IPS-15b (cell line): Measurements from ENCODE around the gene SAE1.

ENCODE experiments used
- H3K27me3 ChIP-seq: one replicate; pipeline ENCODE4 v1.6.1; 2013; ENCODE audit warnings: low read length; ENCODE audit not compliant: control insufficient read depth, insufficient read depth
- H3K36me3 ChIP-seq: one replicate; pipeline ENCODE4 v1.6.1; 2013; ENCODE audit warnings: low read length; ENCODE audit not compliant: control insufficient read depth, insufficient read depth
- H3K4me1 ChIP-seq: one replicate; pipeline ENCODE4 v1.6.1; 2013; ENCODE audit warnings: mild to moderate bottlenecking, low read length; ENCODE audit not compliant: control insufficient read depth, insufficient read depth
- H3K4me3 ChIP-seq: one replicate; pipeline ENCODE4 v1.5.1; 2013; ENCODE audit warnings: low read depth, low read length
- H3K9ac ChIP-seq: one replicate; pipeline ENCODE4 v1.6.1; 2013; ENCODE audit warnings: low read depth, mild to moderate bottlenecking, low read length
- H3K9me3 ChIP-seq: one replicate; pipeline ENCODE4 v1.6.1; 2013; ENCODE audit warnings: mild to moderate bottlenecking, low read length; ENCODE audit not compliant: control insufficient read depth, insufficient read depth

The SAE1 gene

DNA sequence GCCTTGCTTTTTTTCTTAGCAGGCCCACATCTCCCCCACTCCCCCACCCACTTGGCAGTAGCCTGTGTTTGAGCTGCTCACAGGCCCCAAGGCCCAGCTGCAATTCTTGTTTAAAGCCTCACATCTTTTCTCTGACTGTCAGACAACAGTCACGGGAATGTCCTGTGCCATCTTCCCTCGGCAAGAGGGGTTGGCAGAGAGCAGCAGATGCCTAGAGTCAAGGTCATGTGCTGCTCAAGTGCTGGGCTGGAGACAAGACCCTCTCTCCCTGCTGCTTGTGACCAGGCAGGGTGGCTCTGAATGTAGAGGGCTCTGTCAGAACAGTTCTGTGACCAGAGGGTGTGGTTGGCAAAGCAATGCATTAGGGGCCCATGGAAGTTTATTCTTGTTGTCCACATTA is 53.0 kb downstream of the SAE1 start:
- no peak overlapping the region for H3K9ac ChIP-seq
- H3K4me3 ChIP-seq = no peak overlapping the region
- H3K9me3 ChIP-seq = no peaks in the 10 kb centered on the region
- no peaks in the 10 kb centered on the region for H3K27me3 ChIP-seq
- peaks cover 30% of the 10 kb centered on the region for H3K36me3 ChIP-seq
- no peaks in the 10 kb centered on the region for H3K4me1 ChIP-seq

DNA sequence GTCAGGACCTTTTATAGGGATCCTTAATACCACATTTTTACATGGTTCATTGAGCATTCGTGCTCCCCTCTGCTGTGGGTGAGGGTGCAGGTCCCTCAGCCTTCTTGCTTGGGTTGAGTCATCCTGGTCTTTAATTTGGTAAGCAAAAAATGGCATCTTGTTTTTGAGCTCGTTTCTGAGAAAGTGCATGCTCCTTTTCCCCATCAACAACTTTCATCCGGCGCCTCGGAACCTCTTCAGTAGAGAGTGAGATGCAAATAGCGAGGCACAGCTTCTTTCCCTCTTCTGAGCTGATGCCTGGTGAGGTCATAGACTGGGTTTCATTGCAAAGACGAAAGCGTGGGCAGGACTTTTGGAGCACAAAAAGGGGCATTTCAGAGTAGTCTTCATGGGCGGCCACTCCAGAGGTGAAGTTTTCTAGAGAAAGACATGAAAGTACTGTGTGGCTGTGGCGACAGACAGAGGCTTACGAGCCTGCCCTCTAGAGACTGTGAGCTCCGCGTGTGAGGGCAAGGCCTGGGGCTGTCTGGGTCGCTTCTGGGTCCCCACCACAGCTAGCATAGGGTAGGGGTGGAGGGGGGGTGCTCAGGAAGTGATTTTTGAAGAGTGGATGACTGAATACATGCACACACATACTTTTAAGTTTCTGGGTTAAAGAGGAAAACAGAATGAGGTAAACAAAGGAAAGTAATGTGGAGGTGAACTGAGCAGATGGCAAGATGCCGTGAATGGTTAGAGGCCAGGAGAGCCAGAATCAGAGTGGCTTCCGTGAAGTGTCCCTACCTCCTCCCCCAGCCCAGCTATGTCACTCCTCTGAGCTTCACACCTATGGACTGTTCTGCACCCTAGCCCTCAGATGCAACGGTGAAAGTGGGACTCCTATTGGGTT is 56.1 kb downstream of the SAE1 start:
- H3K4me1 ChIP-seq = no peaks in the 10 kb centered on the region
- no peak overlapping the region for H3K4me3 ChIP-seq
- no peaks in the 10 kb centered on the region for H3K27me3 ChIP-seq
- H3K9me3 ChIP-seq = no peaks in the 10 kb centered on the region
- no peak overlapping the region for H3K9ac ChIP-seq
- peaks cover 39% of the 10 kb centered on the region for H3K36me3 ChIP-seq

DNA sequence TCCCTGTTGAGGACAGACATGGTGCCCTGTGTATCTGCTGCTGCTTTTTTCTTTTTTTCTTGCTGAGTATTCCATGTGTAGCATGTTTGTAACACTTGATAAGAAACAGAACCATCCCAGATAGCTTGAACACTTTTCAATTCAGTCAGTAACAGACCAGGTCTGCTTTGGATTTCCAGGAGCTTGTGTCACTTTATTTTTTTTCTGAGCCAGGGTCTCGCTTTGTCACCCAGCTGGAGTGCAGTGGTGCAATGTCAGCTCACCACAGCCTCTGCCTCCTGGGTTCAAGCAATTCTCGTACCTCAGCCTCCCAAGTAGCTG is 56.7 kb downstream of the SAE1 start:
- no peaks in the 10 kb centered on the region for H3K27me3 ChIP-seq
- H3K9me3 ChIP-seq = no peaks in the 10 kb centered on the region
- H3K9ac ChIP-seq = no peak overlapping the region
- no peak overlapping the region for H3K4me3 ChIP-seq
- H3K36me3 ChIP-seq = peaks cover 33% of the 10 kb centered on the region
- H3K4me1 ChIP-seq = no peaks in the 10 kb centered on the region

DNA sequence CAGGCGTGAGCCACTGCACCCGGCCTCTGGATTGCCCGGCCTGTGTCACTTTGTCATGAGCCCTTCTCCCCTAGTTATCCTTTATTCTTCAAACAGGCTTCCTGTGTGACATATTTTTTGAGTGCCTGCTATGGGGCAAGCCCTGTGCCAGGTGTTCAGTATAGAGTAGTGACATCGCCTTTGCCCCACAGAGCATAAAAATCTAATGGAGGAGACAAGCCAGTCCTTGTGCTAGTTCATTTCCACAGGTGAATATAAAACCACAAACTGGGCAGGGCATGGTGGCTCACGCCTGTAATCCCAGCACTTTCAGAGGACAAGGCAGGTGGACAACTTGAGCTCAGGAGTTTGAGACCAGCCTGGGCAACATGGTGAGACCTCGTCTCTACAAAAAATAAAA is 57.2 kb downstream of the SAE1 start:
- H3K4me3 ChIP-seq = no peak overlapping the region
- no peaks in the 10 kb centered on the region for H3K27me3 ChIP-seq
- H3K9me3 ChIP-seq = no peaks in the 10 kb centered on the region
- no peak overlapping the region for H3K9ac ChIP-seq
- no peaks in the 10 kb centered on the region for H3K4me1 ChIP-seq
- H3K36me3 ChIP-seq = peaks cover 29% of the 10 kb centered on the region

DNA sequence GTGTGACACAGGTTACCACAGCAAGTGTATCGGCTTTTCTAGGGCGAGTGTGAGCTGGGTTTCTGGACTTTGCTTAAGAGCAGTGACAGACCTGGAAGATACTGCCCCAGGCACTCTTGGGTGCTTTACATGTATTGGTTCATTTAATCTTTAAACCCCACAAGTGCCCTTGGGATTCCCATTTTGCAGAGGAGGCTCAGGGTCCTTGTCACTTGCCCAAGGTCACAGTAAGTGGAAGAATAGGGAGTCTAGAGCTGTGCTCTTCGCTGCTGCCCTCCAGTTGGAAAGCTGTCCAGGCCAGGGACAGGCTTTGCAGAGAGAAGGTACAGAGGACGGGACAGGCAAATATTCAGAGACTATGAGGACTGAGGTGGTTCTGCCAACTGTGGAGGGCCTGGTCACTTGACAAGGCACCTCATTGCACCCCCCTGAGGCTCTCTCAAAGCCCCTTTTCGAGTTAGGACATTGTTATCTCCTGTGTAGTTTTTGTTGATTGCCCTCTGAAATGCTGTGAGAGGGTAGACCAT is 57.9 kb downstream of the SAE1 start:
- H3K4me1 ChIP-seq = no peaks in the 10 kb centered on the region
- H3K4me3 ChIP-seq = no peak overlapping the region
- H3K9me3 ChIP-seq = no peaks in the 10 kb centered on the region
- no peaks in the 10 kb centered on the region for H3K27me3 ChIP-seq
- no peak overlapping the region for H3K9ac ChIP-seq
- H3K36me3 ChIP-seq = peaks cover 28% of the 10 kb centered on the region

DNA sequence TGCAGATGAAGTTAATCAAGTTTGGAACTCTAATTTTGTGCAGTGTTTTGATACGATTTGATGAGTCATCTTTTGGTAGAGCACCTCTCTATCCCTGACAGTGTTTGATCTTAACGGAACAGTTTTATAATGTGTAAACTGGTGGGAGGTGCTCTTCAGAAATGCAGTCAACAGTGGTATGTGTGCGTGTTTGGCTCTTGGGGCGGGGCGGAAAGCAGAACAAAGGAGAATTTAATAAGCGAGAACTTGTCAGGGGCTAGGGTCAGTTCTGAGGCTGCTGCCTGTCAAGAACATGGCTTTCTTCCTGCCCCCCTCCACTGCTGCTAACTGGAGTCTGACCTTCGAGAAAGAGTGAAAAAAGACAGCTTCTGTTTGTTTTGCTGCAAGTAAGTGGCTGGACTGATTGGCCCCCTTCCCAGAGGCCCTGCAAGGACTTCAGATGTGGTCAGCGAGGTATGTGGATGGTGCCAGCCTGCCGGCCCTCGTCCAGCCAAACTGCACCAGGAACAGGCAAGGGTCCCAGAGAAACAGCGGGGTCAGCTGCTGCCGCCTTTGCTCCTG is 59.6 kb downstream of the SAE1 start:
- no peaks in the 10 kb centered on the region for H3K4me1 ChIP-seq
- H3K9ac ChIP-seq = no peak overlapping the region
- H3K27me3 ChIP-seq = no peaks in the 10 kb centered on the region
- H3K9me3 ChIP-seq = no peaks in the 10 kb centered on the region
- H3K36me3 ChIP-seq = peaks cover 25% of the 10 kb centered on the region
- H3K4me3 ChIP-seq = no peak overlapping the region

DNA sequence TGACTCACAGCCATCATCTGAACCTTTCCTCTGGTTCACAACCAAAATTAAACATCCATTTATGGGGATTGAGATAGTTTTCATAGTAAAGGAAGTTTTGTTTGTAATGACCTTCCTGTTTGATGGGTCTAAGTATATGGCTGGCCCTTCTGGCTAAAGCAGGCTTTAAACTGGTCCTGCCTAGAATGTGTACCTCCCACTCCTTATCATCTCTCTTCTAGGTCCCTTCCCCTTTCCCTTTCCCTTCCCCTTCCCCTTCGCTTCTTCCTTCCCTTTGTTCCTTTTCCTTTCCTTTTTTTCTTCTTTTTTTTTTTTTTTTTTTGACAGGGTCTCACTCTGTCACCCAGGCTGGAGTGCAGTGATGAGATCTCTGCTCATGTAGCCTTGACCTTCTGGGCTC is 64.8 kb downstream of the SAE1 start:
- Histone ChIP-seq H3K9me3 (no peaks in the 10 kb centered on the region), H3K4me1 (no peaks in the 10 kb centered on the region), H3K36me3 (peaks cover 41% of the 10 kb centered on the region), H3K27me3 (no peaks in the 10 kb centered on the region), H3K9ac (no peak overlapping the region), H3K4me3 (no peak overlapping the region)

DNA sequence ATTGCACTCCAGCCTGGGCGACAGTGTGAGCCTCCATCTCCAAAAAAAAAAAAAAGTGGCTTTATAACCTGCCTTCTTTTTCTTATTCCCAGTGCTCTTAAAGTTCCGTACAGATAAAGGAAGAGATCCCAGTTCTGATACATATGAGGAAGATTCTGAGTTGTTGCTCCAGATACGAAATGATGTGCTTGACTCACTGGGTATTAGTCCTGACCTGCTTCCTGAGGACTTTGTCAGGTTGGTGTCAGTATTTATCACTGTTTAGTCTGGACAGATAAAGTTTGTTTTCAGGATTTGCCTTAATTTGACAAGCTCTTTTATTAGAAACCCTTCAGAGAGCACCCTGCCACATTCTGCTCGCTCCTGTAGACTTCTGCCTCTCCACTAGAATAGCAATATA is 66.5 kb downstream of the SAE1 start:
- no peak overlapping the region for H3K4me3 ChIP-seq

DNA sequence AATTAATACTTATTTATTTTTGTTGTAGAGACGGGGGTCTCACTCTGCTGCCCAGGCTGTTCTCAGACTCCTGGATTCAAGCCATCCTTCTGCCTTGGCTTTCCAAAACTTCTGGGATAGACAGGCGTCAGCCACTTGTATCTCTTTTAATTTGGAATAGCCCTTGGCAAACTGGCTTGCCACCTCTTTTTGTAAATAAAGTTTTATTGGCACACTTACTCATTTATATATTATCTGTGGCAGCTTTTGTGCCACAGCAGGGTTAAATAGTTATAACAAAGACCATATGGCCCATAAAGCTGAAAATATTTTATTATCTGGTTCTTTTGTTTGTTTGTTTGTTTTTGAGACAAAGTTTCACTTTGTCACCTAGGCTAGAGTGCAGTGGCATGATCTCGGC is 69.9 kb downstream of the SAE1 start:
- no peak overlapping the region for H3K4me3 ChIP-seq
- H3K9ac ChIP-seq = no peak overlapping the region
- H3K27me3 ChIP-seq = no peaks in the 10 kb centered on the region
- peaks cover 65% of the 10 kb centered on the region for H3K36me3 ChIP-seq
- no peaks in the 10 kb centered on the region for H3K9me3 ChIP-seq
- no peaks in the 10 kb centered on the region for H3K4me1 ChIP-seq

More for the DNA sequence above, 66.5 kb downstream of the SAE1 start:
- H3K9me3 ChIP-seq = no peaks in the 10 kb centered on the region
- no peak overlapping the region for H3K9ac ChIP-seq
- no peaks in the 10 kb centered on the region for H3K4me1 ChIP-seq
- no peaks in the 10 kb centered on the region for H3K27me3 ChIP-seq
- H3K36me3 ChIP-seq = peaks cover 39% of the 10 kb centered on the region

DNA sequence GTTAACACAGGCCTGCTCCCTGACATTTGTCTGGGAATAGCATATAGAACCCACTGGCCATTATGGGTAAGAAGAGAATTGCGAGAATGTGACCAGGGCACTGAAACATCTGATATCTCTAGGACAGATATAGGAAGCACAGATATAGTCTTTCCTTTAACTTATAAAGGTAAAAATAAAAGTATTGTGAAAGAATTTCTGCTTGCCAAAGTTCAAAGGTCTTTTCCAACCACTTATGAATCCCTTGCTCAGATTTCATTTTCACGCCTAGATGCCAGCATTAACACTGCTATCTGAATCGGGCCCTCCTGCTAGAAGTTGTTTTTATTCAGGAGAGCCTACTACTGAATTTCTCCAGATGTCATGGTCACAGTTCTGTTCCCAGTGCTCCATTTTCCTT is 72.6 kb downstream of the SAE1 start:
- Histone ChIP-seq H3K9ac (no peak overlapping the region), H3K36me3 (peaks cover 72% of the 10 kb centered on the region), H3K27me3 (no peaks in the 10 kb centered on the region), H3K4me1 (no peaks in the 10 kb centered on the region), H3K4me3 (no peak overlapping the region), H3K9me3 (no peaks in the 10 kb centered on the region)

DNA sequence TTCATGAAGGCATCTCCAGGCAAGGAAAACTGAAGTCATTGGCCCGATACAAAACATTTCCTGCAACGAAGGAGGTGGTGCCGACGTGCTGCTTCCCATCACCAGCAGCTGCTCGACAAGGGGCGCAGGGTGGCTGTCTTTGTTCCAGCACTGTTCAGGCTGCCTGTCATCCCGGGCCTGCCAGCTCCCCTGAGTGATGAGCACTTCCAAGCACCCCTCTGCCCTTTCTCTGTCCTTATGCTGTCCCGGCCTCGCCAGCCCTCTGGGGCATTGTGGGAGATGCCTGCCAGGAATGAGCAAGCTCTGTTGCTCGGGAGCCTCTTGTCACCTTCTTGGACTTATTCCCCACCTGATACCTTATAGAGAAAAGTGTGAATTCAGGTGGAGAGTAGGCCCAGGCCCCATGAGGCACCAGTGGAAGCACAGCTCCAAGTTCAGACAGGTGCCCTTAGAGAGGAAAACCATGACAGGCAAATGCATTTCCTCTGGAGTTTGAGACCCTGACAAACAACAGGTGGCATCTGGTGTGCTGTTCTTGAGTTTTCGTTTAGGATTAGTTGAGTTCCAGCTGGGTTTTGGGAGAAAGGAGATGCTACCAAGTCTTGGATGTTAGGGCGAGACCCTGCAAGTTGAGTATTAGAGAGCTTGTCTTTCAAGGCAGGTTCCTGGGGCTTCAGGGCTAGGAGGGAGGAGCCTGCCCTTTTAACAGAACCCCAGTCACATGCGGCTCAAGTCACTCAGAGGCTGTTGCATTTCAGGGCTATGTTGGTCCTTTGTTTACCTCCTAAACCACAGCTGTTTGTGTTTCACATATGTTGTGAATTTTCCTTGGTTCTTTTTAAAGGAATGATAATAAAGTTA is 78.9 kb downstream of the SAE1 start:
- no peaks in the 10 kb centered on the region for H3K27me3 ChIP-seq
- peaks cover 7% of the 10 kb centered on the region for H3K4me1 ChIP-seq
- peaks cover 39% of the 10 kb centered on the region for H3K36me3 ChIP-seq
- H3K9me3 ChIP-seq = no peaks in the 10 kb centered on the region
- no peak overlapping the region for H3K9ac ChIP-seq
- H3K4me3 ChIP-seq = no peak overlapping the region
